Tibial artery (tissue), 4 donors: ENCODE measurements around the gene ITGB3BP.
"Not testable (repeated sequence)": the region's sequence is repeated elsewhere in the genome, so short reads cannot be mapped to it uniquely, and the experiment has no call there.

Experiments used
- DNase-seq, 2 donors: peaks; one replicate each; pipeline ENCODE4 v3.0.0-alpha.2; 2019
- H3K27ac ChIP-seq, 2 donors: fragments of 200-600 bp; sonication (generic) in 1 of 2; 1 replicate in 1 of 2; 2 replicates in 1 of 2; pipeline ENCODE4 v1.5.1; 2018 to 2019; ENCODE audit warnings: mild to moderate bottlenecking in 1 of 2
- H3K27me3 ChIP-seq, 2 donors: fragments of 200-600 bp; sonication (generic) in 1 of 2; one replicate each; pipeline versions ENCODE4 v1.5.1 to v1.6.0; 2016 to 2019
- H3K36me3 ChIP-seq, 3 donors: fragments of 200-600 bp; sonication (generic) in 2 of 3; one replicate each; pipeline ENCODE4 v1.5.1; 2016 to 2019; ENCODE audit warnings: mild to moderate bottlenecking in 2 of 3
- H3K4me1 ChIP-seq, 4 donors: fragments of 200-600 bp; sonication (generic) in 2 of 4; 1 replicate in 3 of 4; 2 replicates in 1 of 4; pipeline ENCODE4 v1.5.1; 2016 to 2019
- H3K4me3 ChIP-seq, 2 donors: fragments of 200-600 bp; sonication (generic) in 1 of 2; 1 replicate in 1 of 2; 2 replicates in 1 of 2; pipeline ENCODE4 v1.5.1; 2018 to 2019; ENCODE audit warnings: mild to moderate bottlenecking in 2 of 2
- H3K9me3 ChIP-seq, 3 donors: fragments of 200-600 bp; sonication (generic) in 1 of 3; one replicate each; pipeline ENCODE4 v1.5.1; 2016 to 2019
- CTCF ChIP-seq, 2 experiments: fragments of 200-600 bp in 1 of 2; fragments of 450-650 bp in 1 of 2; IDR thresholded peaks; one replicate each; pipeline ENCODE4 v1.5.1; 2017 to 2019; ENCODE audit warnings: antibody characterized with exemption in 2 of 2, mild to moderate bottlenecking in 1 of 2, moderate library complexity in 1 of 2
- intact Hi-C: fragments of 100-400 bp; cut with DNase I; formaldehyde crosslinking; loops from one replicate; pipeline ENCODE4 v1.15.0; 2023; ENCODE audit warnings: low total_unique reads

ITGB3BP gene

GRCh38 chr1:63435161-63435560 lies 87.9 kb downstream of the ITGB3BP start:
- DNase-seq: no peak
- peaks cover 0 to 4% (median 0%) of the 10 kb centered on the region in 3 donors for H3K9me3 ChIP-seq
- no peak for TF ChIP-seq CTCF (IDR thresholded peaks at IDR 0.05)
- no peak overlapping the region for H3K27ac ChIP-seq
- H3K36me3 ChIP-seq: peaks cover 3 to 13% (median 13%) of the 10 kb centered on the region in 3 donors
- intact Hi-C loops: no loop called here
- no peaks in the 10 kb centered on the region for H3K27me3 ChIP-seq
- no peaks in the 10 kb centered on the region for H3K4me1 ChIP-seq
- H3K4me3 ChIP-seq: no peak overlapping the region

GRCh38 chr1:63429281-63429680 lies 93.7 kb downstream of the ITGB3BP start:
- H3K27ac ChIP-seq: no peak overlapping the region
- intact Hi-C loops: no loop called here
- TF ChIP-seq CTCF (IDR thresholded peaks at IDR 0.05): no peak
- no peak overlapping the region for H3K4me3 ChIP-seq
- no peaks in the 10 kb centered on the region for H3K4me1 ChIP-seq
- H3K36me3 ChIP-seq: peaks cover 17 to 35% (median 33%) of the 10 kb centered on the region in 3 donors
- DNase-seq: no peak
- no peaks in the 10 kb centered on the region for H3K27me3 ChIP-seq
- H3K9me3 ChIP-seq: peaks cover 0 to 9% (median 0%) of the 10 kb centered on the region in 3 donors

- Histone ChIP-seq H3K4me1 (no peaks in the 10 kb centered on the region), H3K36me3 (peaks cover 17 to 35% (median 33%) of the 10 kb centered on the region in 3 donors), H3K9me3 (peaks cover 0 to 9% (median 0%) of the 10 kb centered on the region in 3 donors), H3K27me3 (no peaks in the 10 kb centered on the region), H3K27ac (no peak overlapping the region), H3K4me3 (no peak overlapping the region)
- intact Hi-C loops: no loop called here
- TF ChIP-seq CTCF (IDR thresholded peaks at IDR 0.05): no peak
- no peak for DNase-seq
Measured at GRCh38 chr1:63428815-63429214, 94.2 kb downstream of the ITGB3BP start.

GRCh38 chr1:63423649-63424048 lies 99.4 kb downstream of the ITGB3BP start:
- no peak overlapping the region for H3K4me3 ChIP-seq
- no peak for TF ChIP-seq CTCF (IDR thresholded peaks at IDR 0.05)
- H3K27ac ChIP-seq: no peak overlapping the region
- no peaks in the 10 kb centered on the region for H3K9me3 ChIP-seq
- no peaks in the 10 kb centered on the region for H3K4me1 ChIP-seq
- no peaks in the 10 kb centered on the region for H3K27me3 ChIP-seq
- peaks cover 0 to 10% (median 7%) of the 10 kb centered on the region in 3 donors for H3K36me3 ChIP-seq
- no peak for DNase-seq
- intact Hi-C loops: no loop called here

- DNase-seq, H3K27me3 ChIP-seq, intact Hi-C loops, H3K4me1 ChIP-seq, H3K36me3 ChIP-seq, H3K4me3 ChIP-seq, H3K9me3 ChIP-seq, H3K27ac ChIP-seq: not testable (repeated sequence)
Measured at GRCh38 chr1:63420746-63421145, 102.3 kb downstream of the ITGB3BP start.

- intact Hi-C loops: no loop called here
- H3K4me3 ChIP-seq: no peak overlapping the region
- peaks cover 0 to 15% (median 6%) of the 10 kb centered on the region in 3 donors for H3K36me3 ChIP-seq
- no peak for TF ChIP-seq CTCF (IDR thresholded peaks at IDR 0.05)
- DNase-seq: no peak
- no peaks in the 10 kb centered on the region for H3K9me3 ChIP-seq
- no peak overlapping the region for H3K27ac ChIP-seq
- no peaks in the 10 kb centered on the region for H3K27me3 ChIP-seq
- H3K4me1 ChIP-seq: no peaks in the 10 kb centered on the region
Measured at GRCh38 chr1:63418101-63418500, 104.9 kb downstream of the ITGB3BP start.
